GM12878 (cell line): ENCODE results near the gene IL17RB. TPM values are rescaled to one million over a fixed set of nuclear protein-coding genes. Genes with fewer than 3 reads are reported as not detected.

ENCODE experiments used
- BACH1 ChIP-seq: fragments of 450-650 bp; IDR thresholded peaks from 2 replicates; pipeline ENCODE4 v1.6.1; 2017; ENCODE audit warnings: mild to moderate bottlenecking, borderline replicate concordance
- BCL11A ChIP-seq: IDR thresholded peaks from 2 replicates; pipeline ENCODE4 v1.6.1; 2011; ENCODE audit warnings: low read depth, low read length
- BHLHE40 ChIP-seq, 2 experiments: fragments of 450-650 bp in 1 of 2; IDR thresholded peaks; 2 replicates each; pipeline ENCODE4 v1.6.1; 2011 to 2017; ENCODE audit warnings: low read depth in 2 of 2, borderline replicate concordance in 1 of 2, improper control_type of control experiment in 1 of 2, low read length in 1 of 2, mild to moderate bottlenecking in 1 of 2
- BRCA1 ChIP-seq: IDR thresholded peaks from 2 replicates; pipeline ENCODE4 v1.6.1; 2011; ENCODE audit warnings: low read depth, low read length, improper control_type of control experiment
- CREB1 ChIP-seq: IDR thresholded peaks from 2 replicates; pipeline ENCODE4 v1.6.1; 2012; ENCODE audit warnings: low read depth, mild to moderate bottlenecking, inconsistent platforms
- CUX1 ChIP-seq: IDR thresholded peaks from 2 replicates; pipeline ENCODE4 v1.6.1; 2012; ENCODE audit warnings: improper control_type of control experiment, low read depth, low read length; ENCODE audit not compliant: insufficient replicate concordance
- ESRRA ChIP-seq: IDR thresholded peaks from 2 replicates; pipeline ENCODE4 v1.6.1; 2012; ENCODE audit warnings: mild to moderate bottlenecking, low read length, improper control_type of control experiment
- HDAC2 ChIP-seq: fragments of 200-600 bp; sonication (generic); IDR thresholded peaks from 2 replicates; pipeline ENCODE4 v1.6.1; 2017
- HDAC6 ChIP-seq: fragments of 200-600 bp; sonication (generic); IDR thresholded peaks from one replicate; pipeline ENCODE4 v1.8.0; 2017; ENCODE audit warnings: antibody characterized with exemption; ENCODE audit not compliant: unreplicated experiment
- HSF1 ChIP-seq: fragments of 150-350 bp; IDR thresholded peaks from 2 replicates; pipeline ENCODE4 v1.6.1; 2014; ENCODE audit warnings: mild to moderate bottlenecking, low read depth, low read length
- IKZF1 ChIP-seq: fragments of 450-650 bp; conservative IDR thresholded peaks from 2 replicates; pipeline ENCODE4 v1.6.1; 2017; ENCODE audit warnings: antibody characterized with exemption, mild to moderate bottlenecking
- LARP7 ChIP-seq: fragments of 450-650 bp; IDR thresholded peaks from 2 replicates; pipeline ENCODE4 v1.6.1; 2017; ENCODE audit warnings: mild to moderate bottlenecking
- POU2F2 ChIP-seq: IDR thresholded peaks from 3 replicates; pipeline ENCODE4 v1.6.1; 2011; ENCODE audit warnings: low read depth, mild to moderate bottlenecking, low read length, borderline replicate concordance
- RB1 ChIP-seq: fragments of 450-650 bp; formaldehyde crosslinking; IDR thresholded peaks from 2 replicates; pipeline ENCODE4 v1.6.1; 2017; ENCODE audit warnings: mild to moderate bottlenecking, borderline replicate concordance
- STAT3 ChIP-seq: IDR thresholded peaks from 2 replicates; pipeline ENCODE4 v1.6.1; 2011; ENCODE audit warnings: low read depth, low read length, improper control_type of control experiment
- TCF7 ChIP-seq: IDR thresholded peaks from 2 replicates; pipeline ENCODE4 v1.6.1; 2014; ENCODE audit warnings: antibody characterized with exemption, borderline replicate concordance
- WRNIP1 ChIP-seq: IDR thresholded peaks from 2 replicates; pipeline ENCODE4 v1.6.1; 2011; ENCODE audit warnings: low read depth, low read length, improper control_type of control experiment, borderline replicate concordance
- YY1 ChIP-seq: IDR thresholded peaks from 2 replicates; pipeline ENCODE4 v1.6.1; 2011; ENCODE audit warnings: low read depth, mild to moderate bottlenecking, low read length
- ZNF622 ChIP-seq: fragments of 450-650 bp; IDR thresholded peaks from 2 replicates; pipeline ENCODE4 v1.6.1; 2017; ENCODE audit warnings: mild to moderate bottlenecking, inconsistent platforms
- ZNF687 ChIP-seq: fragments of 450-650 bp; IDR thresholded peaks from 2 replicates; pipeline ENCODE4 v1.6.1; 2017; ENCODE audit warnings: mild to moderate bottlenecking, moderate library complexity
- polyA plus RNA-seq, 11 experiments: library from polyadenylated mRNA; depleted of rRNA in 4 of 11; unstranded in 6 of 11; stranded (reverse) in 5 of 11; fragments of >200 nt; fragmentation: Nextera tagmentation in 4 of 11; fragmentation: Illumina TruSeq in 1 of 11; extraction: Ambion mirVana in 4 of 11; extraction: Trizol in 1 of 11; gene quantifications; 1 replicate in 1 of 11; 2 replicates in 10 of 11; pipeline versions ENCODE4 v1.2.1 to v1.2.3, GENCODE V29; 2011 to 2016; ENCODE audit warnings: inconsistent platforms in 2 of 11, missing spikeins in 2 of 11, low read depth in 1 of 11
- total RNA-seq, 4 experiments: library from RNA; depleted of rRNA in 3 of 4; stranded (reverse); fragments of >200 nt in 3 of 4; fragmentation: Illumina TruSeq in 1 of 4; extraction: Trizol in 1 of 4; gene quantifications; 2 replicates each; pipeline versions ENCODE4 v1.2.1 to v1.2.3, GENCODE V29; 2013 to 2021

The IL17RB gene
- total and polyA plus RNA-seq, 10 of the 15 experiments (the other 5 are each of a cell fraction or from before 2014, with no cell fraction given) = 1.9 to 17.2 (median 2.9) TPM

- TF ChIP-seq CUX1 (no peak), LARP7 (0 out of 2 replicates have a peak, but pooled peaks have one; percentile 38), ZNF687 (peak; percentile 31), STAT3 (no peak), BHLHE40 (IDR thresholded peaks at IDR 0.05; ENCODE audit: borderline replicate concordance in 1 of 2, low read depth in 2 of 2, low read length in 1 of 2) (no peak), CREB1 (no peak), HDAC6 (no peak), BRCA1 (no peak), BACH1 (peak; percentile 16; the same call in 1 of the 2 replicates), BCL11A (no peak), HDAC2 (no peak), RB1 (no peak), POU2F2 (peak; percentile 5; the same call in 1 of the 3 replicates), TCF7 (no peak), YY1 (no peak), ZNF622 (no peak), ESRRA (no peak), IKZF1 (peak; percentile 62), WRNIP1 (no peak), HSF1 (no peak)
Observed at GRCh38 chr3:53843195-53844177, 2.9 kb upstream of the IL17RB start (continued).
